SK-N-SH treated with all-trans-retinoic acid at 6 μM for 48 hours (cell line): ENCODE results near the gene FAAH2.

Experiments
- ATAC-seq: fragments of 200-7000 bp; cut with Tn5 transposase; 3 replicates; pipeline ENCODE4 v1.9.1; 2020; ENCODE audit warnings: mild to moderate bottlenecking, moderate library complexity
- BACH2 ChIP-seq: fragments of 250-450 bp; sonication (Bioruptor Pico); IDR thresholded peaks from 2 replicates; pipeline ENCODE4 v1.9.0; 2021; ENCODE audit warnings: mild to moderate bottlenecking, borderline replicate concordance
- CSDC2 ChIP-seq: fragments of 250-450 bp; sonication (Bioruptor Pico); IDR thresholded peaks from 2 replicates; pipeline ENCODE4 v1.5.0; 2020; ENCODE audit warnings: mild to moderate bottlenecking, moderate library complexity
- ESRRG ChIP-seq: fragments of 250-450 bp; sonication (Bioruptor Pico); IDR thresholded peaks from 2 replicates; pipeline ENCODE4 v1.6.1; 2021; ENCODE audit warnings: mild to moderate bottlenecking
- GLIS3 ChIP-seq: fragments of 250-450 bp; sonication (Bioruptor Pico); IDR thresholded peaks from 2 replicates; pipeline ENCODE4 v1.5.0; 2020; ENCODE audit warnings: mild to moderate bottlenecking, moderate library complexity
- PPARA ChIP-seq: fragments of 250-450 bp; sonication (Bioruptor Pico); IDR thresholded peaks from 2 replicates; pipeline ENCODE4 v1.5.0; 2020; ENCODE audit warnings: mild to moderate bottlenecking, borderline replicate concordance
- RARB ChIP-seq: fragments of 250-450 bp; sonication (Bioruptor Pico); IDR thresholded peaks from 2 replicates; pipeline ENCODE4 v1.8.0; 2021; ENCODE audit warnings: mild to moderate bottlenecking, moderate library complexity
- SNAI2 ChIP-seq: fragments of 250-450 bp; sonication (Bioruptor Pico); IDR thresholded peaks from 2 replicates; pipeline ENCODE4 v1.5.0; 2020; ENCODE audit warnings: mild to moderate bottlenecking, moderate library complexity
- TCF4 ChIP-seq: fragments of 250-450 bp; sonication (Bioruptor Pico); IDR thresholded peaks from 2 replicates; pipeline ENCODE4 v1.8.0; 2021; ENCODE audit warnings: mild to moderate bottlenecking, moderate library complexity, borderline replicate concordance
- TOX ChIP-seq: fragments of 250-450 bp; sonication (Bioruptor Pico); IDR thresholded peaks from 2 replicates; pipeline ENCODE4 v1.8.0; 2021; ENCODE audit warnings: mild to moderate bottlenecking, moderate library complexity, borderline replicate concordance
- ZC3H10 ChIP-seq: fragments of 250-450 bp; sonication (Bioruptor Pico); IDR thresholded peaks from 2 replicates; pipeline ENCODE4 v1.5.1; 2021; ENCODE audit warnings: mild to moderate bottlenecking, moderate library complexity
- ZFP3 ChIP-seq: fragments of 250-450 bp; sonication (Bioruptor Pico); IDR thresholded peaks from 2 replicates; pipeline ENCODE4 v1.5.0; 2020; ENCODE audit warnings: mild to moderate bottlenecking, moderate library complexity
- ZFP30 ChIP-seq: fragments of 450-650 bp; formaldehyde crosslinking; IDR thresholded peaks from 2 replicates; pipeline ENCODE4 v1.5.0; 2022; ENCODE audit warnings: mild to moderate bottlenecking, moderate library complexity
- ZNF70 ChIP-seq: fragments of 450-650 bp; formaldehyde crosslinking; IDR thresholded peaks from 2 replicates; pipeline ENCODE4 v1.5.0; 2020; ENCODE audit warnings: mild to moderate bottlenecking, moderate library complexity
- ZNF8 ChIP-seq: fragments of 450-650 bp; formaldehyde crosslinking; IDR thresholded peaks from 2 replicates; pipeline ENCODE4 v1.5.0; 2020; ENCODE audit warnings: mild to moderate bottlenecking, moderate library complexity
- TF ChIP-seq, protein P1 (sequence below): fragments of 250-450 bp; sonication (Bioruptor Pico); IDR thresholded peaks from 2 replicates; pipeline ENCODE4 v1.8.0; 2020; ENCODE audit warnings: mild to moderate bottlenecking, moderate library complexity, borderline replicate concordance
- TF ChIP-seq, protein P2 (sequence below): fragments of 250-450 bp; sonication (Bioruptor Pico); IDR thresholded peaks from 2 replicates; pipeline ENCODE4 v1.5.1; 2021; ENCODE audit warnings: mild to moderate bottlenecking, moderate library complexity
- TF ChIP-seq, protein P3 (sequence below): fragments of 250-450 bp; sonication (Bioruptor Pico); IDR thresholded peaks from 2 replicates; pipeline ENCODE4 v1.5.1; 2020; ENCODE audit warnings: low read depth, mild to moderate bottlenecking, moderate library complexity
- TF ChIP-seq, protein P4 (sequence below): fragments of 250-450 bp; sonication (Bioruptor Pico); IDR thresholded peaks from 2 replicates; pipeline ENCODE4 v1.8.0; 2021; ENCODE audit warnings: low read depth, mild to moderate bottlenecking, moderate library complexity, borderline replicate concordance

Gene FAAH2

DNA sequence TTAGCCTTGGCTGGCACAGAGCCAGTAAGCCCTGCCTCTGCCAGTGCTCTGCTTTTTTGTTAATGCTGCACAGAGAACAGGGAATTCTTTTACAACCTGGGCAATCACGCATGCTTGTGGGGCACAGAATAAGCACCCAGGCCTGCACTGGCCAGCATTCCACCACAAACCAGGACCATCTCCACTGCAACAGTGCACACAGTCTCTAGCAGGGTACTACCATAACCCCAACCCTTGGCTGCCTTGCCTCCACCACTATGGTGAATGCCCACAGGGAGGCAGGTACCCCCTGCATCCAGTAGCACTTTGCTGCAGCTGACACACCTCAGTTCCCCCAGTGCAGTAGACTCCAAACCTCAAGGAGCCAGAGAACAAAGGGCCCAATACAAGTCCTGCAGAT lies 19.2 kb upstream of the FAAH2 start:
- no peak for ATAC-seq
- TF ChIP-seq, protein P1, sequence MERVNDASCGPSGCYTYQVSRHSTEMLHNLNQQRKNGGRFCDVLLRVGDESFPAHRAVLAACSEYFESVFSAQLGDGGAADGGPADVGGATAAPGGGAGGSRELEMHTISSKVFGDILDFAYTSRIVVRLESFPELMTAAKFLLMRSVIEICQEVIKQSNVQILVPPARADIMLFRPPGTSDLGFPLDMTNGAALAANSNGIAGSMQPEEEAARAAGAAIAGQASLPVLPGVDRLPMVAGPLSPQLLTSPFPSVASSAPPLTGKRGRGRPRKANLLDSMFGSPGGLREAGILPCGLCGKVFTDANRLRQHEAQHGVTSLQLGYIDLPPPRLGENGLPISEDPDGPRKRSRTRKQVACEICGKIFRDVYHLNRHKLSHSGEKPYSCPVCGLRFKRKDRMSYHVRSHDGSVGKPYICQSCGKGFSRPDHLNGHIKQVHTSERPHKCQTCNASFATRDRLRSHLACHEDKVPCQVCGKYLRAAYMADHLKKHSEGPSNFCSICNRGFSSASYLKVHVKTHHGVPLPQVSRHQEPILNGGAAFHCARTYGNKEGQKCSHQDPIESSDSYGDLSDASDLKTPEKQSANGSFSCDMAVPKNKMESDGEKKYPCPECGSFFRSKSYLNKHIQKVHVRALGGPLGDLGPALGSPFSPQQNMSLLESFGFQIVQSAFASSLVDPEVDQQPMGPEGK, result no peak
- TF ChIP-seq CSDC2 (CRISPR knock-in tag) (no peak), ZNF70 (CRISPR knock-in tag) (no peak), BACH2 (CRISPR knock-in tag) (no peak), RARB (CRISPR knock-in tag) (no peak), PPARA (no peak), ZFP30 (CRISPR knock-in tag) (no peak), ZNF8 (CRISPR knock-in tag) (no peak), GLIS3 (CRISPR knock-in tag) (no peak)
- TF ChIP-seq, protein P2, sequence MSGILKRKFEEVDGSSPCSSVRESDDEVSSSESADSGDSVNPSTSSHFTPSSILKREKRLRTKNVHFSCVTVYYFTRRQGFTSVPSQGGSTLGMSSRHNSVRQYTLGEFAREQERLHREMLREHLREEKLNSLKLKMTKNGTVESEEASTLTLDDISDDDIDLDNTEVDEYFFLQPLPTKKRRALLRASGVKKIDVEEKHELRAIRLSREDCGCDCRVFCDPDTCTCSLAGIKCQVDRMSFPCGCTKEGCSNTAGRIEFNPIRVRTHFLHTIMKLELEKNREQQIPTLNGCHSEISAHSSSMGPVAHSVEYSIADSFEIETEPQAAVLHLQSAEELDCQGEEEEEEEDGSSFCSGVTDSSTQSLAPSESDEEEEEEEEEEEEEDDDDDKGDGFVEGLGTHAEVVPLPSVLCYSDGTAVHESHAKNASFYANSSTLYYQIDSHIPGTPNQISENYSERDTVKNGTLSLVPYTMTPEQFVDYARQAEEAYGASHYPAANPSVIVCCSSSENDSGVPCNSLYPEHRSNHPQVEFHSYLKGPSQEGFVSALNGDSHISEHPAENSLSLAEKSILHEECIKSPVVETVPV (CRISPR knock-in tag), result no peak

DNA sequence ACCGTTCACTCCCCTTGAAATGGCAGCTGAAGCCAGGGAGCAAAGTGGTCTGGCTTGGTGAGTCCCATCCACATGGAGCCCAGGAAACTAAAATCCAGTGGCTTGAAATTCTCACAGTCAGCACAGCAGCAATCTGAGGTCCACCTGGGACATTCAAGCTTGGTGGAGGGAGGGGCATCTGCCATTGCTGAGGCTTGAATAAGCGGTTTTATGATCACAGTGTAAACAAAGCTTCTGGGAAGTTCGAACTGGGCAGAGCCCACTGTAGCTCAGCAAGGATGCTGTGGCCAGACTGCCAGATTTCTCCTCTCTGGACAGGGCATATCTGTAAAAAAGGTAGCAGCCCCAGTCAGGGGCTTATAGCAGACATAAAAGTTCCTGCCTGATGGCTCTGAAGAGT lies 15.5 kb upstream of the FAAH2 start:
- no peak for TF ChIP-seq TCF4 (CRISPR knock-in tag)
- no peak for TF ChIP-seq GLIS3 (CRISPR knock-in tag)
- no peak for TF ChIP-seq RARB (CRISPR knock-in tag)
- no peak for TF ChIP-seq ZC3H10 (CRISPR knock-in tag)
- TF ChIP-seq, protein P3, sequence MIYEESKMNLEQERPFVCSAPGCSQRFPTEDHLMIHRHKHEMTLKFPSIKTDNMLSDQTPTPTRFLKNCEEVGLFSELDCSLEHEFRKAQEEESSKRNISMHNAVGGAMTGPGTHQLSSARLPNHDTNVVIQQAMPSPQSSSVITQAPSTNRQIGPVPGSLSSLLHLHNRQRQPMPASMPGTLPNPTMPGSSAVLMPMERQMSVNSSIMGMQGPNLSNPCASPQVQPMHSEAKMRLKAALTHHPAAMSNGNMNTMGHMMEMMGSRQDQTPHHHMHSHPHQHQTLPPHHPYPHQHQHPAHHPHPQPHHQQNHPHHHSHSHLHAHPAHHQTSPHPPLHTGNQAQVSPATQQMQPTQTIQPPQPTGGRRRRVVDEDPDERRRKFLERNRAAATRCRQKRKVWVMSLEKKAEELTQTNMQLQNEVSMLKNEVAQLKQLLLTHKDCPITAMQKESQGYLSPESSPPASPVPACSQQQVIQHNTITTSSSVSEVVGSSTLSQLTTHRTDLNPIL (CRISPR knock-in tag), result no peak
- TF ChIP-seq TOX (CRISPR knock-in tag), result no peak
- TF ChIP-seq, protein P4, sequence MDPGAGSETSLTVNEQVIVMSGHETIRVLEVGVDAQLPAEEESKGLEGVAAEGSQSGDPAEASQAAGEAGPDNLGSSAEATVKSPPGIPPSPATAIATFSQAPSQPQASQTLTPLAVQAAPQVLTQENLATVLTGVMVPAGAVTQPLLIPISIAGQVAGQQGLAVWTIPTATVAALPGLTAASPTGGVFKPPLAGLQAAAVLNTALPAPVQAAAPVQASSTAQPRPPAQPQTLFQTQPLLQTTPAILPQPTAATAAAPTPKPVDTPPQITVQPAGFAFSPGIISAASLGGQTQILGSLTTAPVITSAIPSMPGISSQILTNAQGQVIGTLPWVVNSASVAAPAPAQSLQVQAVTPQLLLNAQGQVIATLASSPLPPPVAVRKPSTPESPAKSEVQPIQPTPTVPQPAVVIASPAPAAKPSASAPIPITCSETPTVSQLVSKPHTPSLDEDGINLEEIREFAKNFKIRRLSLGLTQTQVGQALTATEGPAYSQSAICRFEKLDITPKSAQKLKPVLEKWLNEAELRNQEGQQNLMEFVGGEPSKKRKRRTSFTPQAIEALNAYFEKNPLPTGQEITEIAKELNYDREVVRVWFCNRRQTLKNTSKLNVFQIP (CRISPR knock-in tag), result no peak
- no peak for TF ChIP-seq ZNF8 (CRISPR knock-in tag)
- TF ChIP-seq SNAI2 (CRISPR knock-in tag), result no peak
- no peak for ATAC-seq

DNA sequence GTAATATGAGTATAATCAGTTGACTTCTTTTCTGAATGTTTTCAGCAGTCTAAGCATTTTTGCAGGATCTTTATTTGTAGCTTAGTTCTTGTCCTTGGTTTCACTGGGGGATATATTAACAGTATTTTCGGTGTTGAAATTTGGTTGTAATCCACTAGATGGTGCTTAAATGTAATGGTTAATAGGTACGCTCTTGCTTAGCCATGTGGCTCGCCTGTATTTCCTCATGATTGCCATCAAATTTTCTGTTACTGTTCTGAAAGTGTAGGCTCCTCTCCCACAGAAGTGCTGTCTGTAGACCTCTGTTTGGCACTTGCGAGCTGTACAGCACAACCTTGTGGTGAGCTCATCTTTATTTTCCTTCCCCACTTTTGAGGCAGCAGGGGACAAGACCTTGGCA lies 3.9 kb upstream of the FAAH2 start:
- ATAC-seq, result no peak
- TF ChIP-seq ZNF70 (CRISPR knock-in tag) (no peak), CSDC2 (CRISPR knock-in tag) (no peak), RARB (CRISPR knock-in tag) (no peak), SNAI2 (CRISPR knock-in tag) (no peak), ZFP3 (CRISPR knock-in tag) (no peak), GLIS3 (CRISPR knock-in tag) (no peak), ZNF8 (CRISPR knock-in tag) (no peak), TOX (CRISPR knock-in tag) (no peak), ESRRG (CRISPR knock-in tag) (no peak)
- TF ChIP-seq, protein P3 (CRISPR knock-in tag), result no peak
- TF ChIP-seq, protein P4 (CRISPR knock-in tag), result no peak
- TF ChIP-seq, protein P1, result no peak
- TF ChIP-seq, all 23 proteins: peak for 0
